ENCODE results near the gene POU3F2. TPM values are rescaled to one million over a fixed set of nuclear protein-coding genes. Genes with fewer than 3 reads are reported as not detected.

The POU3F2 gene
- total RNA-seq, 4 donors from 2014 or later: not detected

DNA sequence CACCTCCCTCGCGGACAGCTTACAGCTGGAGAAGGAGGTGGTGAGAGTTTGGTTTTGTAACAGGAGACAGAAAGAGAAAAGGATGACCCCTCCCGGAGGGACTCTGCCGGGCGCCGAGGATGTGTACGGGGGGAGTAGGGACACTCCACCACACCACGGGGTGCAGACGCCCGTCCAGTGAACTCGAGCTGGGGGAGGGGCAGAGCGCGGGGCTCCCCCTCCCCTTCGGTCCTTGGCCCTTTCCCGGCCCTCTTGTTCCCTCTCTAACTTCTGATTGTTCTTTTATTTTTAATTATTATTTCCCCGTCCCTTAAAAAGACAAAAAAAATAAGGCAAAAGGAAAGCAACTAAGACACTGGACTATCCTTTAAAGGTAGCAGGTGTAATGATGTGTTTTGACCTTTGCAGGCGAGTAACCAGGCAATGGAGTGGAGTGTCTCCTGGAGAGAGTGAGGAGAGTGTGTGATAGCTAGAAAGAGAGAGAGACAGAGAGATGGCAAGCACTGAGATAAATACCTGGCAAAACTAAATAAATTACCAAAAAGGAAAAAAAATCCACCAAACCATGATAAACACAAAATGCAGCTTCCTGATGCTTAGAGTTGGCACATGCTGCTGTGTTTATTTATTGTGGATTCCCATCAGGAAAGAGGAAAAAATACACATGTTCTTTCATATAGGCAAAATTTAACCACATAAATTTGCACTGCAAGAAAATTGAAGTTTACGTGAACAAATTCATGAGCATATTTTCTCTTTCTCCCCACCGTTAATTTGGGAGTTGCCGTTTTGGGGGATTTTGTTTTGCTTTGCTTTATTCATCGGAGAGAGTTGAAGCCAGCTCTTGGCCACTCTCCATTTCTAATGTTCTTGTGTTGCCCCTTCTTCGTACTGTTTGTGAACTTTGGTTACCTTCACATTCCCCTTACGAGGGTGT lies 1.9 kb downstream of the POU3F2 start:
- Histone ChIP-seq H3K36me3 (no peaks in the 10 kb centered on the region), H3K27ac (no peak overlapping the region)

DNA sequence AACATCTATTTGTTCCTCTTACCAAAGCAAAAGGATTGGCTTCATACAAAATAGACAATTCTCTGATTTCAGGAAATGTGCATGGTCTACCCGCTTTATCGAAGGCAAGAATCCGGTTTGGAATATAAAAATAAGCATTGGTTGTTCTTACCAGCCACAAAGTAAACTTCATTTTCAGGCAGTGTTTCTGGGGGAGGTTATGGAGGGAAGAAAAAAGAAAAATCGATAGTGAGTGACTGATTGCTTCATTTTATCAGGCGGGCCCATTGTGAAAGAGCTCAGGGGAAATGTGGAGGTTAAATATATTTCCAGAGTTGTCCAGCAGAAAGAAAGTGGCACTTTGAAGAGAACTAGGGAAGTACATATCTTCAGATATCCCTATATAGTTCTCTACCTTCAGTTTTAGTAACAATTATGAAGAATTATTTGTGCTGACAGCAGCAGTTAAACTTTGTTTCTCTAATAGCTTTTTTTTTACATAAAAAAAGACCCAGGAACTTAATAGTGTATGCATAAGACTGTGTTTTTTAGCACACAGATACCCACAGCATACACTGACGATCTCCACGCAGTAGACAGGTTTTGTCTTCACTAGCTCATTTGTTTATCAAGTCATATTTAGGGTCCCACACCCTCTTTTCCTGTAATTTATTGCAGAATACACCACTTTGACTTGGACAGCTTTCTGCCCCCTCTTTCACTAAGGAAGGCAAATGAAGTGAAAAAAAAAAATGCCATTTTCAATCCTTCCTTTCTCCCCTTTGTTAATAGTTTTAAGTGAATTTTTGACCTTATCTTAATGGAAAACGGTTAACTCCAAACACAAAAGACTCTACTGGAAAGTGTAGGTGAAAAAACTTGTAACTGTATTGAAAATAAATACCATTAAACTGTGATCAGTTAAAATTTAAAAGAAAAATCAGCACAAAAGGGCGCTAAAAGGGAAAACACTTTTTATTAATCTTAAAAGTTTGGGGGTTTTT lies 2.9 kb downstream of the POU3F2 start:
- peaks cover 2 to 39% (median 14%) of the 10 kb centered on the region in 4 donors for H3K4me1 ChIP-seq
- no peak for DNase-seq
- no peak for TF ChIP-seq POLR2A (IDR thresholded peaks at IDR 0.05)
- TF ChIP-seq, protein P1, sequence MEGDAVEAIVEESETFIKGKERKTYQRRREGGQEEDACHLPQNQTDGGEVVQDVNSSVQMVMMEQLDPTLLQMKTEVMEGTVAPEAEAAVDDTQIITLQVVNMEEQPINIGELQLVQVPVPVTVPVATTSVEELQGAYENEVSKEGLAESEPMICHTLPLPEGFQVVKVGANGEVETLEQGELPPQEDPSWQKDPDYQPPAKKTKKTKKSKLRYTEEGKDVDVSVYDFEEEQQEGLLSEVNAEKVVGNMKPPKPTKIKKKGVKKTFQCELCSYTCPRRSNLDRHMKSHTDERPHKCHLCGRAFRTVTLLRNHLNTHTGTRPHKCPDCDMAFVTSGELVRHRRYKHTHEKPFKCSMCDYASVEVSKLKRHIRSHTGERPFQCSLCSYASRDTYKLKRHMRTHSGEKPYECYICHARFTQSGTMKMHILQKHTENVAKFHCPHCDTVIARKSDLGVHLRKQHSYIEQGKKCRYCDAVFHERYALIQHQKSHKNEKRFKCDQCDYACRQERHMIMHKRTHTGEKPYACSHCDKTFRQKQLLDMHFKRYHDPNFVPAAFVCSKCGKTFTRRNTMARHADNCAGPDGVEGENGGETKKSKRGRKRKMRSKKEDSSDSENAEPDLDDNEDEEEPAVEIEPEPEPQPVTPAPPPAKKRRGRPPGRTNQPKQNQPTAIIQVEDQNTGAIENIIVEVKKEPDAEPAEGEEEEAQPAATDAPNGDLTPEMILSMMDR (IDR thresholded peaks at IDR 0.05): no peak
- H3K36me3 ChIP-seq: no peaks in the 10 kb centered on the region
- H3K27me3 ChIP-seq: peaks cover 0 to 50% of the 10 kb centered on the region in 2 donors
- H3K27ac ChIP-seq: no peak overlapping the region
- H3K9me3 ChIP-seq: peaks cover 0 to 5% (median 0%) of the 10 kb centered on the region in 4 donors
- no peak overlapping the region for H3K4me3 ChIP-seq

More for the DNA sequence above, 1.9 kb downstream of the POU3F2 start:
- TF ChIP-seq, protein P1 (IDR thresholded peaks at IDR 0.05): no peak
- TF ChIP-seq POLR2A (IDR thresholded peaks at IDR 0.05): no peak
- DNase-seq: no peak
- H3K9me3 ChIP-seq: peaks cover 0 to 9% (median 0%) of the 10 kb centered on the region in 4 donors
- peaks cover 0 to 52% of the 10 kb centered on the region in 2 donors for H3K27me3 ChIP-seq
- H3K4me1 ChIP-seq: peaks cover 2 to 48% (median 15%) of the 10 kb centered on the region in 4 donors
- H3K4me3 ChIP-seq: peak overlapping the region in 1 of 4 donors; percentile 61

DNA sequence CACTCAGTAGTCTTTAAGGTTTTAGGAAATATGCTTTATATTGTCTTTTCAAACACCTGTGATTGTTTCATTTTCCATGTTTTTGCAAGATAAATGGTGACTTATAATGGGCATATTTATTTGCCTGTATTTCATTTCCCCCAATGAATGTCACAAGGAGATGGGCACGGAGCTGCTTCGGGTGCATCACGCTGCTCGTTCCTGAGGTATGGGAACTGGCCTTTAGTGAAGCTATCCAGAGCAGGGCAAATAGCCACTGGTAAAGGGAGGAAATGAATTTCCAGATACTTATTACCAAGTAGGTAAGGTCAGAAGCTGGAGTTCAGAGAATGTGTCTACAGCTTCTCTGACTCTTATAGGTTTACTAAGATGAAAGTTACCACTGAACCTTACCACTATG lies 3.7 kb downstream of the POU3F2 start:
- Histone ChIP-seq H3K9me3 (peaks cover 0 to 5% (median 0%) of the 10 kb centered on the region in 4 donors), H3K4me1 (peaks cover 2 to 31% (median 12%) of the 10 kb centered on the region in 4 donors), H3K27me3 (peaks cover 0 to 50% of the 10 kb centered on the region in 2 donors), H3K27ac (no peak overlapping the region), H3K36me3 (no peaks in the 10 kb centered on the region), H3K4me3 (no peak overlapping the region)
- DNase-seq: no peak
- TF ChIP-seq POLR2A (IDR thresholded peaks at IDR 0.05): no peak
- TF ChIP-seq, protein P1 (IDR thresholded peaks at IDR 0.05): no peak

DNA sequence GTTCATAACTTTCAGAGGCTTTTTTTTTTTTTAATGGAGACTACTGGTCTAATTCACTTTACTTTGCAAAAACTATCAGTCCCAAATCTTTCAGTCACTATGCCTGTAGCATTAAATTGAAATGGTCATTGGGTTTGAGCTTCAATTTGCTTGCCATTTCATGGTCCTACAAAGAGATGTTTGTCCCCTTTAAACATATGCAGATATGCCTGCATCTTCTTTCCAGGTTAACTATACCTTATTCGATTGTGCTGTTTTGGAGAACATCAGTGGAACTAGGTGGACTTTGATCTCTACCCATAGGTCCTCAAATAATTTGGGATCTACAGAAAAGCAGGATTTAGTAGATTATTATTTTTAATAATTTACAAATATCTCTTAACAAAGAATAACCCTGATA lies 4.6 kb downstream of the POU3F2 start:
- no peak for TF ChIP-seq POLR2A (IDR thresholded peaks at IDR 0.05)
- TF ChIP-seq, protein P1 (IDR thresholded peaks at IDR 0.05): no peak
- DNase-seq: no peak
- peaks cover 2 to 27% (median 6%) of the 10 kb centered on the region in 4 donors for H3K4me1 ChIP-seq
- H3K9me3 ChIP-seq: no peaks in the 10 kb centered on the region
- peaks cover 0 to 56% of the 10 kb centered on the region in 2 donors for H3K27me3 ChIP-seq
- no peak overlapping the region for H3K27ac ChIP-seq
- H3K36me3 ChIP-seq: no peaks in the 10 kb centered on the region
- no peak overlapping the region for H3K4me3 ChIP-seq

DNA sequence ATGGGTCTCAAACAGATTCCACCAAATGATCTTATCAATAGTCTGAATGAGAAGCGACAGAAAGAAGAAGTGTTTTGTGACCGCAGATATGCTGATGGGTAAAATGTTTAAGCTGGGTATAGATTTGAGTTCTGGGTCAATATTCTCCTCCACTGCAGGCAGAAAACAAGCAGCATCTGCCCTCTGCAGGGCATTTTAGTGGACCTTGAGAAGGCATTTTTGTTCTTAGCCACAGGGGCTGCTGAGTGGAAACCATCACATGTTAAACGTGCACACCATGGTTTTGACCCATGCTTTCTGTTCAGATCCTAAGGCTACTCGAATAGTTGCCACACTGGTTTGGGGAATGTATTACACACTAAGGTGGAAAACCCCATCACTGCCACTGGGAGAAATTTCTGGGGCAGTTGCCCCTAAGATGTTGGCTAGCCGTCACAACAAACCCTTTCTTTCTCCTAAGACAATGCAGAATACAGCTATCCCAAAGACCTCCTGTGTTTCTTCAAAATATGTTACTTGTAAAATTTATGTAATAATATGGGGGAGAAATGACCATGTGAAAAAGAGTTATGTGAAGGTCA lies 5.5 kb downstream of the POU3F2 start:
- Histone ChIP-seq H3K36me3 (no peaks in the 10 kb centered on the region), H3K4me1 (peaks cover 2 to 25% (median 7%) of the 10 kb centered on the region in 4 donors), H3K9me3 (no peaks in the 10 kb centered on the region), H3K27ac (no peak overlapping the region), H3K4me3 (no peak overlapping the region), H3K27me3 (peaks cover 0 to 65% of the 10 kb centered on the region in 2 donors)
- DNase-seq: no peak
- TF ChIP-seq, protein P1 (IDR thresholded peaks at IDR 0.05): no peak
- TF ChIP-seq POLR2A (IDR thresholded peaks at IDR 0.05): no peak

Data from Peyer's patch (tissue), 4 donors.